PC-3 (cell line): ENCODE measurements around the gene SYNGR4. TPM values are rescaled to one million over a fixed set of nuclear protein-coding genes. Genes with fewer than 3 reads are reported as not detected.
"Not testable (repeated sequence)": the region's sequence is repeated elsewhere in the genome, so short reads cannot be mapped to it uniquely, and the experiment has no call there.

ENCODE experiments used
- ATAC-seq: fragments of 200-7000 bp; cut with Tn5 transposase; 2 replicates; pipeline ENCODE4 v1.9.1; 2020; ENCODE audit warnings: mild to moderate bottlenecking, moderate library complexity
- BruUV-seq: library from RNA; stranded (reverse); fragments of 400-500 nt; replicated peaks from 2 replicates; lab custom pipeline; 2021; lab: Mats Ljungman, UMichigan
- CTCF ChIA-PET: fragments of 300-600 bp; sonication (Branson Sonifier 250); formaldehyde crosslinking; loops from one replicate; lab custom pipeline; 2022; ENCODE audit warnings: antibody characterized with exemption; lab: Charles Lee
- POLR2A ChIA-PET: fragments of 300-600 bp; sonication (Branson Sonifier 250); formaldehyde crosslinking; loops from one replicate; lab custom pipeline; 2022; ENCODE audit warnings: antibody characterized with exemption; ENCODE audit not compliant: unreplicated experiment; lab: Charles Lee
- DNase-seq: peaks from one replicate; pipeline ENCODE4 v3.0.0-alpha.2; 2015
- H2AFZ ChIP-seq: fragments of 300-600 bp; sonication (generic); 2 replicates; pipeline ENCODE4 v1.6.0; 2016; ENCODE audit warnings: antibody characterized with exemption, low read length
- H3F3A ChIP-seq: fragments of 300-600 bp; sonication (generic); one replicate; pipeline ENCODE4 v1.6.0; 2017; ENCODE audit warnings: antibody characterized with exemption, low read length, control low read depth, mild to moderate bottlenecking; ENCODE audit not compliant: unreplicated experiment
- H3K27ac ChIP-seq: fragments of 300-600 bp; sonication (generic); 2 replicates; pipeline ENCODE4 v1.5.1; 2016; ENCODE audit warnings: mild to moderate bottlenecking, low read length
- H3K27me3 ChIP-seq: fragments of 300-600 bp; sonication (generic); 2 replicates; pipeline ENCODE4 v1.6.1; 2016; ENCODE audit warnings: low read length, mixed read lengths
- H3K36me3 ChIP-seq: fragments of 300-600 bp; sonication (generic); 2 replicates; pipeline ENCODE4 v1.6.1; 2016; ENCODE audit warnings: low read depth, mixed run types, low read length, mixed read lengths
- H3K4me1 ChIP-seq: fragments of 300-600 bp; sonication (generic); 2 replicates; pipeline ENCODE4 v1.5.1; 2016; ENCODE audit warnings: low read length; ENCODE audit not compliant: insufficient read depth
- H3K4me2 ChIP-seq: fragments of 300-600 bp; sonication (generic); 2 replicates; pipeline ENCODE4 v1.6.0; 2016; ENCODE audit warnings: low read length
- H3K4me3 ChIP-seq: fragments of 300-600 bp; sonication (generic); 2 replicates; pipeline ENCODE4 v1.5.1; 2016; ENCODE audit warnings: mild to moderate bottlenecking, low read length, mixed read lengths
- H3K79me2 ChIP-seq: fragments of 300-600 bp; sonication (generic); 2 replicates; pipeline ENCODE4 v1.6.1; 2017; ENCODE audit warnings: low read length, mixed read lengths
- H3K9ac ChIP-seq: fragments of 300-600 bp; sonication (generic); 2 replicates; pipeline ENCODE4 v1.6.0; 2016; ENCODE audit warnings: mild to moderate bottlenecking, low read length
- H3K9me2 ChIP-seq: fragments of 300-600 bp; sonication (generic); replicated peaks from 2 replicates; pipeline ENCODE4 v1.6.1; 2016; ENCODE audit warnings: mixed run types, low read length, mixed read lengths
- H3K9me3 ChIP-seq: fragments of 300-600 bp; sonication (generic); 2 replicates; pipeline ENCODE4 v1.6.1; 2016; ENCODE audit warnings: low read length, mixed read lengths
- H4K20me1 ChIP-seq: fragments of 300-600 bp; sonication (generic); 2 replicates; pipeline ENCODE4 v1.6.1; 2016; ENCODE audit warnings: low read length, mixed read lengths
- CTCF ChIP-seq: fragments of 300-600 bp; sonication (generic); conservative IDR thresholded peaks from 2 replicates; pipeline ENCODE4 v1.5.1; 2017; ENCODE audit warnings: antibody characterized with exemption, low read depth, mild to moderate bottlenecking, low read length
- EZH2 ChIP-seq: fragments of 300-600 bp; sonication (generic); IDR thresholded peaks from one replicate; pipeline ENCODE4 v1.6.1; 2017; ENCODE audit warnings: antibody characterized with exemption, mild to moderate bottlenecking, low read length; ENCODE audit not compliant: unreplicated experiment
- EZH2phosphoT487 ChIP-seq: fragments of 300-600 bp; sonication (generic); IDR thresholded peaks from 2 replicates; pipeline ENCODE4 v1.6.1; 2018; ENCODE audit warnings: mild to moderate bottlenecking, antibody characterized with exemption, low read length, borderline replicate concordance
- intact Hi-C: fragments of 100-400 bp; cut with micrococcal nuclease; formaldehyde crosslinking; loops from 2 replicates; pipeline ENCODE4 v1.9.0; 2023
- total RNA-seq: library from RNA; depleted of rRNA; stranded (reverse); fragments of >200 nt; gene quantifications from 2 replicates; pipeline ENCODE4 v1.2.3, GENCODE V29; 2014

SYNGR4 gene
- total RNA-seq, 1 experiment from 2014 or later = not detected

- Histone ChIP-seq H3K9me3 (no peaks in the 10 kb centered on the region), H4K20me1 (no peaks in the 10 kb centered on the region), H3K4me3 (no peak overlapping the region), H3K36me3 (no peaks in the 10 kb centered on the region), H2AFZ (no peak overlapping the region), H3K27ac (no peak overlapping the region), H3F3A (no peaks in the 10 kb centered on the region), H3K4me1 (peaks cover 15% of the 10 kb centered on the region), H3K79me2 (no peaks in the 10 kb centered on the region), H3K4me2 (no peak overlapping the region), H3K9me2 (no peaks in the 10 kb centered on the region), H3K27me3 (no peaks in the 10 kb centered on the region), H3K9ac (no peak overlapping the region)
- BruUV-seq = no TSS peak
- no peak for ATAC-seq
- no peak for TF ChIP-seq CTCF
- intact Hi-C loops = no loop called here
- CTCF ChIA-PET = no interaction called here
- no peak for DNase-seq
- POLR2A ChIA-PET = no interaction called here
These were observed 6.8 kb downstream of the SYNGR4 start for GRCh38 chr19:48370955-48371354.

- no peaks in the 10 kb centered on the region for H4K20me1 ChIP-seq
- H3K9me2 ChIP-seq = no peaks in the 10 kb centered on the region
- BruUV-seq = no TSS peak
- TF ChIP-seq EZH2phosphoT487 (no peak), CTCF (no peak), EZH2 (no peak)
- H3K27me3 ChIP-seq = no peaks in the 10 kb centered on the region
- no peak overlapping the region for H3K27ac ChIP-seq
- no peak overlapping the region for H3K4me2 ChIP-seq
- no peak overlapping the region for H3K9ac ChIP-seq
- ATAC-seq = no peak
- DNase-seq = no peak
- H3K4me1 ChIP-seq = peaks cover 15% of the 10 kb centered on the region
- H3F3A ChIP-seq = no peaks in the 10 kb centered on the region
- POLR2A ChIA-PET = no interaction called here
- H3K36me3 ChIP-seq = no peaks in the 10 kb centered on the region
- H3K9me3 ChIP-seq = no peaks in the 10 kb centered on the region
- intact Hi-C loops = no loop called here
- no peak overlapping the region for H3K4me3 ChIP-seq
- CTCF ChIA-PET = no interaction called here
- H2AFZ ChIP-seq = no peak overlapping the region
- H3K79me2 ChIP-seq = no peaks in the 10 kb centered on the region
These were observed 7.2 kb downstream of the SYNGR4 start for GRCh38 chr19:48371367-48371766.

- H3K9ac ChIP-seq, H3K9me2 ChIP-seq, intact Hi-C loops, POLR2A ChIA-PET, H3K36me3 ChIP-seq, H3K4me3 ChIP-seq, ATAC-seq, BruUV-seq, H3K4me2 ChIP-seq, H3K9me3 ChIP-seq, H3K79me2 ChIP-seq, H3K27me3 ChIP-seq, H2AFZ ChIP-seq, H3K27ac ChIP-seq, CTCF ChIA-PET, H4K20me1 ChIP-seq, DNase-seq, H3F3A ChIP-seq: not testable (repeated sequence)
- H3K4me1 ChIP-seq = peaks cover 15% of the 10 kb centered on the region
These were observed 7.6 kb downstream of the SYNGR4 start for GRCh38 chr19:48371771-48372170.
